NCI-H146 (cell line): ENCODE data around the gene OXT.
"Not testable (repeated sequence)": the region's sequence is repeated elsewhere in the genome, so short reads cannot be mapped to it uniquely, and the experiment has no call there.

Source experiments
- DNase-seq: peaks from one replicate; lab custom pipeline; 2025; lab: John Stamatoyannopoulos, UW

OXT gene

DNA sequence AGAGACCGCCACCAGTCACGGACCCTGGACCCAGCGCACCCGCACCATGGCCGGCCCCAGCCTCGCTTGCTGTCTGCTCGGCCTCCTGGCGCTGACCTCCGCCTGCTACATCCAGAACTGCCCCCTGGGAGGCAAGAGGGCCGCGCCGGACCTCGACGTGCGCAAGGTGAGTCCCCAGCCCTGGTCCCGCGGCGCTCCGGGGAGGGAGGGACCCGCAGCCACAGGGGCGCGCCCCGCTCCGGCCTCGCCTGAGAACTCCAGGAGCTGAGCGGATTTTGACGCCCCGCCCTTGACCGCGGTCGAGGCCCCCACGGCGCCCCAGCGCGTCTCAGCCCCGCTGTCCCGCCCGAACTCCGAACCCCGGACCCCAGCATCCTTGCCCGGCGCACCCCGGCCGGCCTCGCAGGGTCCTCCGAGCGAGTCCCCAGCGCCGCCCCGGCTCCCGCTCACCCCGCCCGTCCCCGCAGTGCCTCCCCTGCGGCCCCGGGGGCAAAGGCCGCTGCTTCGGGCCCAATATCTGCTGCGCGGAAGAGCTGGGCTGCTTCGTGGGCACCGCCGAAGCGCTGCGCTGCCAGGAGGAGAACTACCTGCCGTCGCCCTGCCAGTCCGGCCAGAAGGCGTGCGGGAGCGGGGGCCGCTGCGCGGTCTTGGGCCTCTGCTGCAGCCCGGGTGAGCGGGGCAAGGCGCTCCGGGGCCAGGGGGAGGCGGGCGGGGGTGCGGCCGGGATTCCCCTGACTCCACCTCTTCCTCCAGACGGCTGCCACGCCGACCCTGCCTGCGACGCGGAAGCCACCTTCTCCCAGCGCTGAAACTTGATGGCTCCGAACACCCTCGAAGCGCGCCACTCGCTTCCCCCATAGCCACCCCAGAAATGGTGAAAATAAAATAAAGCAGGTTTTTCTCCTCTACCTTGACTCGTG lies at the start of gene OXT:
OXT (plus strand) TSS at position 11 of the 920 bp plus-strand sequence; CDS start at position 47, 36 bp downstream.
- peak; percentile 37 for DNase-seq

DNA sequence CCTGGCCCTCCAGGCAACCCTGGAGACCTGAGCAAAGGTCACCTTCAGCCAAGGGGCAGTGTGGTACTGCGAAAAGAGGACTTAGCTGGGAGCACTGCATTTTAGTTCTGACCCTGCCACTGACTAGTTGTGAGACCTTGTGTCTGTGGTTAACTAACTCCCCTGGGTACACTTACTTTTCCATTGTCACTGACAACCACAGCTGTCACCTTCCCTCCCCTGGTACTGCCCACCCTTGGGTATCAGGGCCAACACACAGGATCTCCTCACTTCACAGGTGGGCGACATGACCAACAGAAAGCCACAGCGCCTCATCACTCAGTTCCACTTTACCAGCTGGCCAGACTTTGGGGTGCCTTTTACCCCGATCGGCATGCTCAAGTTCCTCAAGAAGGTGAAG lies 49.6 kb upstream of the OXT start:
- DNase-seq = no peak

DNA sequence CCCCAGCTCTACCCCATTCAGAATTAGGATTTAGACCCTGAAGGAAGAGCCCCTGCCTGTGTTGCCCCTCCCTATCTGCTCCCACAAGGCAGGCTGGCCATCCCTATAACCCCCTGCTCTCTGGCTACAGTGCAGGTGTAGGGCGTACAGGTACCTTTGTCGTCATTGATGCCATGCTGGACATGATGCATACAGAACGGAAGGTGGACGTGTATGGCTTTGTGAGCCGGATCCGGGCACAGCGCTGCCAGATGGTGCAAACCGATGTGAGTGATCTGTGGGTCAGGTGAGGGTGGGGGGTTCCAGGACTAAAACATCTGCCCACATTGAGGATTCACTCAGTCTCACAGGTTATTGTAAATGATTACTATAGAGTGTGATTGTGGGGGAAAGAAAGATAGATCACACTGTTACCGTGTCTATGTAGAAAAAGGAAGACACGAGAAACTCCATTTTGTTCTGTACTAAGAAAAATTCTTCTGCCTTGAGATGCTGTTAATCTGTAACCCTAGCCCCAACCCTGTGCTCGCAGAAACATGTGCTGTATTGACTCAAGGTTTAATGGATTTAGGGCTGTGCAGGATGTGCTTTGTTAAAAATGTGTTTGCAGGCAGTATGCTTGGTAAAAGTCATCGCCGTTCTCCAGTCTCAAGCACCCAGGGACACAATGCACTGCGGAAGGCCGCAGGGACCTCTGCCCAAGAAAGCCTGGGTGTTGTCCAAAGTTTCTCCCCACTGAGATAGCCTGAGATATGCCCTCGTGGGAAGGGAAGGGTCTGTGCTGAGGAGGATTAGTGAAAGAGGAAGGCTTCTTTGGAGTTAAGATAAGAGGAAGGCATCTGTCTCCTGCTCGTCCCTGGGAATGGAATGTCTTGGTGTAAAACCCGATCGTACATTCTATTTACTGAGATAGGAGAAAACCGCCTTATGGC lies 48.6 kb upstream of the OXT start:
- not testable (repeated sequence) for DNase-seq

DNA sequence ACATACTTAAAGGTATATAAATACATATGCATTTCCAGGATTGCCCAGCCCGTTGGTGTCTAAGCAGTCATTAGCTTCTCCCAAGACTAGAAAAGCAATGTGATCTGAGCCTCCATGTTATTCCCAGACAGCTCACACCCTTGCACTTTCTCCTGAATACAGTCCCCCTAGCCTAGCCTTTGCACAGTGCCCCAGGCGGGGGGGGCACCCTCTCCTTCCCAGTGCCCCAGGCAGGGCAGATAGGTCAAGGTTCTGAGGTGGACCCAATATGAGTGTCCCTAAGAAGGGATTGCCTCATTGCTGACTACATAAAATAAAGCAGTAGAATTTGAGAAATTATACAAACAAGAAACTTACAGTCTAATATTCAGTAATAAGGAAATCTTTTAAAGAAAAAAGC lies 43.4 kb upstream of the OXT start:
- DNase-seq = no peak

DNA sequence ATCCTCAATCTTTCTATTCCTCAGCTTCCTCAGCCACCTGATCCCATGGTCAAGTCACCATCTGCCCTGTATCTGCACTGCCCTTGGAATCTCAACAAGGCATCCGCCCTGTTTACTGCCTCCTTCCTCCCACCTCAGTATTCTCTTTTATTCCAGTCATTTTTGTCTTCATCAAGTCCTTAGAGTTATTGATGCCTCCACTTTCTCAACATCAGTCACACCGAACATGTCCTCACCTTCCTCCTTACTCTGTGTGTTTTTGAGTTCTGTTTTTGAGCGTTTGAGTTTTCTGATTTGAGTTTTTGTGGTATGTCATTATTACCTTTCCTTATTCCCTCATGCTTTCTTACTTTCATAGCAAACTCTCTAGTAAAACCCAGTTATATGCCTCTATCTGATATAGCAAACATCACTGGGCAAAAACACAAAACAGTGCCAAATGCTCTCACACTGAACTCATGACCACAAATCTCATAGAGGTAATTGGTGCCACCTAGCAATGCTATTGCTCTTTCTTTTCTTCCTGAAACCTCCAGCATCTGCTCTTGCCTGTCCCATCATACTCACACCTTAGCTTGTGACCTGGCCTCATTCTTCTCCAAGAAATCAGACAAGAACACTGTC lies 39.8 kb upstream of the OXT start:
- no peak for DNase-seq

DNA sequence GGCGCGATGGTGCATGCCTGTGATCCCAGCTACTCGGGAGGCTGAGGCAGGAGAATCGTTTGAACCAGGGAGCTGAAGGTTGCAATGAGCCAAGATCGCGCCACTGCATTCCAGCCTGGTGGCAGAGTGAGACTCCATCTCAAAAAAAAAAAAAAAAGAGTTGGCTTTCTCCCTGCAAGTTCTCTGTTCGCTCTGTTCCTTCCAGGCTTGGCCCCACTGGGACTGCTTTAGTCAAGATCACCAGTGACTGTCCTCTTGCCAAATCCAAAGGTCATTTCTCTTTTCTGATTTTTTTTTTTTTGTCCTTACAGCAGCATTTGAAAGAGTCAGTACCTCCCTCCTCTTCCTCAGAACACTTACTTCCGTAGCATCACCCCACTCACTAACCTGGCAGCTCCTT lies 38.8 kb upstream of the OXT start:
- no peak for DNase-seq

DNA sequence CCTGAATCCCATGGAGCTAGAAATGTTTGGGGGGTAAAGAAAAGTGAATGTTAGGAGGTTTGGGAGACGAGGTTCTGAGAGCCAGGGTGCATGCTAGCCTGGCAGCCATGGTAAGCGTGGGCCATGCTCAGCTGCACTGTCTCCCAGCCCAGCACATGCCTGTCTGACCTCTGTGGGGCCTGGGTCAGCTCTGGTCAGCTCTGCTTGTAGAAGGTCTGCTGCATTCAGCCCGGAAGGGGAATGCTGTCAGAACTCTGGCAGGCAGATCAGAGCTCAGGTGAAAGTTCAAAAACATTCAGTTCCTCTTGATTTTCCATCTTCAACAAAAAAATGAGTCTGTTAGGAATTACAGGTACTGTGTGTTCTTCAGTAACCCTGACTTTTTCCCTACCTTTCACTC lies 33.8 kb upstream of the OXT start:
- DNase-seq = no peak

DNA sequence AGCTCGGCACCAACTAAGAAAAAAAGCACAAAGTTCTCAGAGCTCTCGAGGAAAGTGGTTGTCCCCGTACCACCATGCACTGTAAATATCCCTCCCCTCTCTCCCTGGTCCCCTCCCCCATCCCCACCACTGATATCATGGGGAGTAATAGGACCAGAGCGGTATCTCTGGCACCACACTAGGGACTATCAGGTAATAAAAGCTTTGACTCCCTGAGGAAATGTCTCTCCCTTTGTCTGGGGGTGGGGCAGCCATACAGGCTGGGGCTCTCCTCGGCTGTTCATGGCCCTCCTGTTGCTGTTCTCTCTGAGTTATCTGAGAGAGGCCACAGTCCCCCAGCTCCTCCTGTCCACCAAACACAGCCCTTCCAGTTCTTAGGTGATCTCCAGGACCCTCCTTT lies 33.0 kb upstream of the OXT start:
- DNase-seq = no peak

DNA sequence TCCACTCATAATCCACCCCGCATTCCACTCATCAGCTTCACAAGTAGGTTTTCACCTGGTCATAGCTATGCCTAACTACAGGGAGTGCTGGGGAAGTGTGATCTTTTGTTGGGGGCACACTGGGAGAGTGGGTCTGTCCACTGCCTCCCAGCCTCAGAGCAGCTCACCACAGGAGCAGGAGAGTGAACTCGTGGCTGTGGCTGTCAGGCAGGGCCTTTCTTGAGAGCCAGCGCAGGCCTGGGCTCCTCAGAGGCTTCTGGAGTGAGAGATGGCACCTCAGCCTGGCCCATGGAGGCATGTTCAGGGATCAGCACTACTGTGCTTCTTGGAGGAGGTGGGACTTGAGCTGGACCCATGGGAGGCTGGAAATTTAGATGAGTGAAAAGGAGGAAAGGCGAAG lies 32.0 kb upstream of the OXT start:
- no peak for DNase-seq

DNA sequence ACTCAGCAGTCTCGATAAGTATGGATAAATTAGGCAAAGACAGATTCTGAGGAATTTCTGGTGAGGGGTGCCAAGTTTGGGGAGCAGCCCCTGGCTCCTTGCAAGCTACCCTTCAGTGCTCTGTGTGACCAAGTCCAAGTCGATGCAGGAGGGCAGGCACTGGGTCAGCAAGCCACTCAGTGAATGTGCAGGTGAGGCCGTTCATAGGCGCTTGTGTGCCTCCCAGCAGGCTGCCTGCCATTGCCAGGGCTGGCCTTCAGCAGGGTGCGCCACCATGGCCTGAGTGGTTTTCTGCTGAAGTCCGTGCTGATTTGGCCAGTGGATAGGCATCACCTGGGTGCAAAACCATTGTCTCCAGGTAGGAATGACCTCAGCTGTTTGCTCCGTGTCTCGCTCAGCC lies 31.3 kb upstream of the OXT start:
- no peak for DNase-seq

DNA sequence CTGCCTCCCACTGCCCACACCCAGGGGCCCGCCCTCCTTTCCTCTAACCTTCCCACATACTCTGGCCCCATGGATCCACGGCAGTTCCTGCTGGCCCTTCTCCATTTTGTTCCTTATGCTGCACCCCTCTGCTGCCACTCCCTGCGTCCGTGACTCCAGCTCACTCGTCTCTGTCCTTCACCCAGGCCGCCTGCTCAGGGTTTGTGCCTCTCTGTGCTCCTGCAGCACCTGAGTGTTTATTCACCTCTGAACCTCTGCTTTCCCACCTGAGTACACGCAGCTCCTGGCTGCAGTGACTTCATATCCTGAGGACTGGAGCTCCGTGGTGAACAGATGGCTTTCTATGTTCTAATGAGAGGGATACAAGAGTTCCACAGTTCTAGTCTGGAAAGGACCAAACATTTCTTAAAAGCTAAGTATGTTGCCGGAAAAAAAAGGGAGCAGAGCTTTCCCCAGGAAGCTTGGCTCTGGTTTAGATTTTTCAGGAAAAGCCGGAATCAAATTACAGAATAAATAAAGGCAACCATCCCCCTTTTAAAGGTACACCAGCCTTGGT lies 29.5 kb upstream of the OXT start:
- no peak for DNase-seq

DNA sequence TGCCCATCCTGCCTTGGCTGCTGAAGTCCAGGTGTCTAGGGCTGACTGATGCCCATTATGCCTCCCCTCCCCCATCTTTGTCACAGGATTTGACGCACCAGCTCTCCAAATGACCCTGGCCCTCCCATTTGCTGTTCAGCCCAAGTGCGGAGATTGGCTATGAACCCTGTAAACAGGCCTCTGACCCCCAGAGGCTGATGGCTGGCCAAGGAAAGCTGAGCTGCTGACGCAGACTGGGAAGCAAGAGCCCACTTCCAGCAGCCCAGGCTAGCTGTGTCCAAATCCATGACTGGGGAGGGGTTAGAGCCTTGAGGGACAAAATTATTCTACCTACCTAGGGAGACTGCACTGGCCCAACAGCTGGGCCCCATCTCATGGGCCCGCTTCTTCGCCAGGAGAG lies 28.8 kb upstream of the OXT start:
- no peak for DNase-seq

DNA sequence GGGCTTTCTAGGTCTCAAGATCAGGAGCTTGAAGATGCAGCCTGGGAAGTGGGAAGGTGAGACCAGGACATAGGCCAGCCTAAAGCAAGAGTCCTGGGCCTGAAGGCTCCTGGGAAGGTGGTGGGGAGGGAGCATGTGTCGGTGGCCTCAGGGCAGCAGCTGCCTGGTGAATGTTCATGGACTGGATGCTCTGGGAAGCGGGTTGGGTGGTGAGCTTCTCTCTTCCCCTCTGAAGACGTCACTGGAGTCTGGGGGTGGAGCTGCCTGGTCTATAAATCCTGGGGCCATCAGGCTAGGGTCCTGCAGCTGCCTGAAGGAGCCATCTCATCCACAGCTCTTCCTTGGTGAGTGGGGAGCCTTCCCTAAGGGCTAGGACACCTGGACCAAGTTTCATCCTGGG lies 28.1 kb upstream of the OXT start, which contains the start of gene GNRH2:
GNRH2 (plus strand) TSS at position 301 of the 400 bp plus-strand sequence. CDS start 793 bp downstream, outside the sequence.
- DNase-seq = no peak

DNA sequence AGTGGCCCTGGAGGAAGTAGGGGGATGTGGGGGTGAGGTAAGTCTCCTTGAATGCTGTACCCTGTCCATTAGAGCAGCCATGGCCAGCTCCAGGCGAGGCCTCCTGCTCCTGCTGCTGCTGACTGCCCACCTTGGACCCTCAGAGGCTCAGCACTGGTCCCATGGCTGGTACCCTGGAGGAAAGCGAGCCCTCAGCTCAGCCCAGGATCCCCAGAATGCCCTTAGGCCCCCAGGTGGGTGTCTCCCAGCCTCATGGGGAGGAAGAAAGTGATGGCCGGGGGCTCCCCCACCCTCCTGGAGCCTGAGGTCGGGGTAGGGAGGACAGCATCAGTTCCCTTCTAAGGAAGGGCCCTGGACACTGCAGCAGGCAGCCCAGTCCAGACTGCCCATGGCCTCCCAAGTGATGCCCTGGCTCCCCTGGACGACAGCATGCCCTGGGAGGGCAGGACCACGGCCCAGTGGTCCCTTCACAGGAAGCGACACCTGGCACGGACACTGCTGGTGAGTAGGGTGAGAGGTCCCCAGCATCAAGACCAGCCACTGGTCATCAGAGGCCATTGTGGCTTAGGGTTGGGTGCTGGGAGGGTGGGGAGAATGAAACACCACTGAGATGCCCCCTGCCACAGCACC lies 27.0 kb upstream of the OXT start:
- DNase-seq = no peak

DNA sequence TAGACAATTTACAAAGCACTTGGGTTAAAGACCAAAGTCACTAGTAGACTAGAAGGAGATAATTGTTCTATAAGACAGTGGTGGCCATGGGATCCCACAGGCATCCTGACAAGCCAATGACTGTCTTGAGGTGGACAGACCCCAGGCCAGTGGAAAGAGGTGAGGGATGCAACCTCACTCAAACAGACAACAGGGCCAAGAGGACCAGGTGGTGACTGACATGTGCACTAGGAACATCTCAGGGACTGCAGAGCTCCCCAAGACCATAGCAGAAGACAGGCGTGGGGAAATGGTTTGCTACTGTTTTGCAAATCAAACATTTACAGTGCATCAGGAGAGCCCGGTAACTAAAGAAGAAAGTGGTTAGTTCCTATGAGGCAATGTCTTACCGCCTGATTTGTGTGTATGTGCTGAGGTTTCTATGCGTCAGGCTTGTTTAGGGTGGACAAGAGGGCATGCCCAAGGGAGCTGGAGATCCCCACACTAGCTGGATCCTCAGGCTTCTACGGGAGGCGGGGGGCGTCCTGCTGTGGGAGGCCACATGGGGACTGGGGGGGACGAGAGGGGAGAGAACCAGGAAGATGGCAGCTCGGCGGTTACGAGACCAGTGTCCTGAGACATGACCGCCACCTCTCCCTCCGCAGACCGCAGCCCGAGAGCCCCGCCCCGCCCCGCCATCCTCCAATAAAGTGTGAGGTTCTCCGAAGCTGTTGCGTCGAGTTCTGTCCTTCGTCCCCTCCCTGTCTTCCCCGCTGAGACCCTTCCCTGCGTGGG lies 26.2 kb upstream of the OXT start:
- peak; percentile 30 for DNase-seq

DNA sequence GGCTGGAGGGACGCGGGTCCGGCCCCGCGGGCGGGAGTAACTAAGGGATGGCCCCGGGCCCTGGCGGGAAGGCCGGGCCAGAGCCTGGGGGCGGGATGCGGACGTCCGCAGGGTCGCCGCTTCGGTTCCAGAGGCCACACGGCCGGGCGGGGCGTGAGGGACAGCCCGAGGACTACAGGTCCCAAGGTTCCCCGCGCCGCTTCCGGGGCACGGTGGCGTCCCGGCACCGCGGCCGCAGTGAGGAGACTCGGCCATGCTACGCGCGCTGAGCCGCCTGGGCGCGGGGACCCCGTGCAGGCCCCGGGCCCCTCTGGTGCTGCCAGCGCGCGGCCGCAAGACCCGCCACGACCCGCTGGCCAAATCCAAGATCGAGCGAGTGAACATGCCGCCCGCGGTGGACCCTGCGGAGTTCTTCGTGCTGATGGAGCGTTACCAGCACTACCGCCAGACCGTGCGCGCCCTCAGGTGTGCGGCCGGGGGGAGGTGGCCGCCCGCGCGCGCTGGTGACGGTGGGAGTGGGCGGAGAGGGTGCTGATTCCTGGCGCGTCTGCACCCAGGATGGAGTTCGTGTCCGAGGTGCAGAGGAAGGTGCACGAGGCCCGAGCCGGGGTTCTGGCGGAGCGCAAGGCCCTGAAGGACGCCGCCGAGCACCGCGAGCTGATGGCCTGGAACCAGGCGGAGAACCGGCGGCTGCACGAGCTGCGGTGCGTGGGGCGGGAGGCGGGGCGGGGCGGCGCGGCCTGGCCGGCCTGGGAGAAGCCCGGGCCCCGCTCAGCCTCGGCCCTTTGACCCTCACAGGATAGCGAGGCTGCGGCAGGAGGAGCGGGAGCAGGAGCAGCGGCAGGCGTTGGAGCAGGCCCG lies 25.4 kb upstream of the OXT start, which contains the start of gene MRPS26:
MRPS26 (plus strand) TSS at position 237 of the 861 bp plus-strand sequence; CDS start at position 254, 17 bp downstream.
- DNase-seq = peak; percentile 97

DNA sequence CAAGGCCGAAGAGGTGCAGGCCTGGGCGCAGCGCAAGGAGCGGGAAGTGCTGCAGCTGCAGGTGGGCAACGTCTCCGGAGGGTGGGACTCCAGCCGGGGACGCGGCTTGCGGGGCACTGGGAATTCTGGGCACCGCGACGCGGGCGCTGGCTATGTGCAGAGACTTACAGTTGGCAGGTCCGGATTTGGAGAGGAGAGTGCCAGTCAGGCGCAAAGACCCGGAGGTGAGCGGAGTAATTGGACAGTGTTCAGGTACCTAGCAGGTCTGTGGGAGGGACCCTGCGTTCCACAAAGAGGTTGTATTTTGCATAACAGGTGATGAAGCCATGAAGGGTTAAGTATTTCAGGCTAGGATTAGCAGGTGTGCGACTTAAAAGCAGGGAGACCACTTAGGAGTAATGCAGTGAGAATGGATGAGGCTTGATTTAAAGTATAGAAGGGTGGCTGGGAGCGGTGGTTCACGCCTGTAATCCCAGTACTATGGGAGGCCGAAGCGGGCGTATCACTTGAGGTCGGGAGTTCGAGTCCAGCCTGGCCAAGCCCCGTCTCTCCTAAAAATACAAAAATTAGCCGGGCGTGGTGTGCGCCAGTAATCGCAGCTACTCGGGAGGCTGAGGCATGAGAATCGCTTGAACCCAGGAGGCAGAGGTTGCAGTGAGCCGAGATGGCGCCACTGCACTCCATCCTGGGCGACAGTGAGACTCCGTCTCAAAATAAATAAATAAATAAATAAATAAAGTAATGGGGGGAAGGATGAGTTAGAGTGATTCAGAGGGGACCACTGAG lies 24.6 kb upstream of the OXT start:
- DNase-seq = peak; percentile 91
